ENCODE measurements around the gene ARHGAP15. TPM values are rescaled to one million over a fixed set of nuclear protein-coding genes. Genes with fewer than 3 reads are reported as not detected.

ARHGAP15 gene
- total RNA-seq, 3 donors from 2014 or later: 5.3 to 8.2 (median 5.8) TPM

DNA sequence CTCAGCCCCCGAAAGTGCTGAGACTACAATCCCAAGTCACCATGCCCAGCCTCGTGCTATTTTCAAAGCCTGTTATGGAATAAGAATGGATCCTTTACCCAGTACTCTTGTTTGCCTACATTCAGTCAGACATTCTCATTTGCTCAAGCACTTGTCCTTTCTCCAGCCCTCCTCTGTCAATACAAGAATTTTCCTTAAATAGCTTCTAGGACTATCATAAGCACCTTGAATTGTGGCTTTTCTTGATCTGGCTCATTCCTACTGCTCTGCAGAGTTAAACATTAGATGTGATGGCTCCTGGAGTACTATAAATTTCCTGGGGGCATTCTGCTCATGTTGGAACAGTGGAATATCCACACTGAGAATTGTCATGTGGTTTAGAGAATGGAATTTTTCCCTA is 506.1 kb downstream of the ARHGAP15 start:
- no peaks in the 10 kb centered on the region for H3K9me3 ChIP-seq
- intact Hi-C loops (cut with DNase I, micrococcal nuclease): no loop called here
- no peak for TF ChIP-seq CTCF (IDR thresholded peaks at IDR 0.05)
- H3K4me1 ChIP-seq (ENCODE audit: low read depth): no peaks in the 10 kb centered on the region
- H3K36me3 ChIP-seq (ENCODE audit: low read depth): no peaks in the 10 kb centered on the region
- H3K4me3 ChIP-seq: no peak overlapping the region
- ATAC-seq (no peak), DNase-seq (no peak)

- H3K9me3 ChIP-seq: no peaks in the 10 kb centered on the region
- no peak for DNase-seq
- intact Hi-C loops (cut with DNase I, micrococcal nuclease): no loop called here
Measured at GRCh38 chr2:143635936-143636335, 506.7 kb downstream of the ARHGAP15 start.

DNA sequence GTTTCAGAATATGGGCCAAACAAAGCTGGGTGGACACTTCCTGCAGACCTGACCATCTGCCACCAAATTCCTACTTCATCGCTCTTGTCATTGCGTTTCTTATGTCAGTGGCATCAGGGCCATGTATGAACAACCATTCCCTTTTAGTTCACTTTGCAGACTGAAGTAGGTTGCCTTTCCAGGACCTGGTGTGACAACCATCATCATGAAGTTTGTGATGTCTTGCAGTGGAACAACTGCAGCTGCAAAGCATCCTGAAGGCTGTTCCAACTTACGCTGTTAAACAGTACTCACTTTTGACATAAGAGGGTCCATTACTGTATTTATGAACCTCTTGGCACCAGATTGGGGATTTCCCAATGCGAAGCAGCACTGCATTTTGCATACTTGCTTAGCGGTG is 511.6 kb downstream of the ARHGAP15 start:
- no peak overlapping the region for H3K4me3 ChIP-seq
- H3K4me1 ChIP-seq (ENCODE audit: low read depth): no peaks in the 10 kb centered on the region
- TF ChIP-seq CTCF (IDR thresholded peaks at IDR 0.05): no peak
- ATAC-seq (no peak), DNase-seq (no peak)
- no peaks in the 10 kb centered on the region for H3K36me3 ChIP-seq (ENCODE audit: low read depth)
- H3K9me3 ChIP-seq: no peaks in the 10 kb centered on the region
- intact Hi-C loops (cut with DNase I, micrococcal nuclease): no loop called here

More at GRCh38 chr2:143635936-143636335, 506.7 kb downstream of the ARHGAP15 start:
- no peak for TF ChIP-seq CTCF (IDR thresholded peaks at IDR 0.05)
- Histone ChIP-seq H3K36me3 (ENCODE audit: low read depth) (no peaks in the 10 kb centered on the region), H3K4me1 (ENCODE audit: low read depth) (no peaks in the 10 kb centered on the region), H3K4me3 (no peak overlapping the region)
- ATAC-seq: no peak

GRCh38 chr2:143645921-143646645 is 516.9 kb downstream of the ARHGAP15 start:
- no peaks in the 10 kb centered on the region for H3K4me1 ChIP-seq (ENCODE audit: low read depth)
- intact Hi-C loops (cut with DNase I, micrococcal nuclease): no loop called here
- no peak for TF ChIP-seq CTCF (IDR thresholded peaks at IDR 0.05)

DNA sequence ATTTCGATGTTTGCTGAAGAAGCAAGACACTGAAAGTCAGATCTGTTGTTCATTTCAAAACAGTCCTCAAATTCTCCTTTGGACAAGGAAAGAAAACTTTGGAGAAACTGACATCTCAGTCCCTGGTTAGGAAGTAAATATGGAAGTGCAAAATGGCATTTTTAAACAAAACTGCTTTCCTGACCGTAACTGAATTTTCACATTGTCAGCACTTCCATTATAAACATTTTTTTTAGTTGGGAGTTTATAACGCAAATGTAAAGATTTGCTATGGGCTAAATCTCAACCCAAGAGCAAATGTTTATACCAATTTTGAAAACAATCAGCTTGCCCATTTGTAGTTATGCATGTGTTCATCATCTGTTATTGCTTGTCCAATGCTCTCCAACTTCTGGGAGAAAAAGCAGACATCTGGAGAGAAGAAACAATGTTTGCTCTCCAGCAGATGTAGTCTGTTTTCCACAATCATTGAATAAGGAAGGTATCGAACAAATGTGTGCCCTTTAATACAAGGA is 520.1 kb downstream of the ARHGAP15 start:
- no peaks in the 10 kb centered on the region for H3K4me1 ChIP-seq (ENCODE audit: low read depth)
- intact Hi-C loops (cut with DNase I, micrococcal nuclease): no loop called here
- DNase-seq (no peak), ATAC-seq (no peak)
- no peak for TF ChIP-seq CTCF (IDR thresholded peaks at IDR 0.05)
- peaks cover 13% of the 10 kb centered on the region for H3K9me3 ChIP-seq
- H3K4me3 ChIP-seq: no peak overlapping the region
- H3K36me3 ChIP-seq (ENCODE audit: low read depth): no peaks in the 10 kb centered on the region

More at GRCh38 chr2:143645921-143646645, 516.9 kb downstream of the ARHGAP15 start:
- Histone ChIP-seq H3K9me3 (no peaks in the 10 kb centered on the region), H3K4me3 (no peak overlapping the region), H3K36me3 (ENCODE audit: low read depth) (no peaks in the 10 kb centered on the region)
- DNase-seq: no peak
- ATAC-seq: no peak
